ENCODE measurements around the gene C1QTNF6.
A peak's percentile ranks its signal among the peaks of the same experiment; 100 is the strongest.
"Not testable (repeated sequence)": the region's sequence is repeated elsewhere in the genome, so short reads cannot be mapped to it uniquely, and the experiment has no call there.

The C1QTNF6 gene

GRCh38 chr22:37206841-37207821 lies 19.1 kb upstream of the C1QTNF6 start:
- no peak for DNase-seq (ENCODE audit: low read depth)

DNA sequence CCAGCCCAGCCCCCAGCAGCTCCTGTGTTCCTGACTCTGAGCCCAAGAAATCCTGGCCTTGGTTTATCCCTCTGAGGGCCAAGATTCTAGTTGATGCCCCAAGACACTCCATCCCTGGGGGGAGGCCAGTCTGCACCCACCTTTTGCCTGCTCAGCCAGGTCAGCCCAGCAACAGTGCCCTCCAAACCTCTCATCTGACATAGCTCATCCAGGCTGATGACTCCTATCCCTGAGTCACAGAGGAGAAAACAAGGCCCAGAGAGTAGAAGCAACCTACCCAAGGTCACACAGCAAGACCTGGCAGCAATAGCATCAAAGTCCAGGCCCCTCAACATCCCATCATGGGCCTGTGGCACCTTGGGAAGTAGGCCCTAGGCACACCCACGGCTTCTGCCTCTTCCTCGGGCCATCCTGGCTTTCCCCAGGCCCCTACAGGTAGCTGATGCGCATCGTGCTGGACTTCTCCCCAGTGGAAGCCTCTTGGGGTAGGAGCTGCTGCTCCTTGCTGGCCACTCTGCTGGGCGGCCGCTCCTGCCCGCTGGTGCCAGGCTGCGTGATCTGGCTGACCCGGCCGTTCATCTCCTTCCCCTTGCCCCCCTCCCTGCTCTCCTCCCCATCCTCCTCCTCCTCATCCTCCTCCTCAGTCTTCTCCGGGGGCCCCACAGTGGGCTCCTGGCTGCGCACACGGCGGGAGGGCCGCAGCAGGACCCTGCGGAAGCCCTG lies 18.2 kb upstream of the C1QTNF6 start:
- no peak for DNase-seq (ENCODE audit: low read depth)

- no peak for DNase-seq (ENCODE audit: low read depth)
Measured at GRCh38 chr22:37205046-37205445, 17.0 kb upstream of the C1QTNF6 start.

DNA sequence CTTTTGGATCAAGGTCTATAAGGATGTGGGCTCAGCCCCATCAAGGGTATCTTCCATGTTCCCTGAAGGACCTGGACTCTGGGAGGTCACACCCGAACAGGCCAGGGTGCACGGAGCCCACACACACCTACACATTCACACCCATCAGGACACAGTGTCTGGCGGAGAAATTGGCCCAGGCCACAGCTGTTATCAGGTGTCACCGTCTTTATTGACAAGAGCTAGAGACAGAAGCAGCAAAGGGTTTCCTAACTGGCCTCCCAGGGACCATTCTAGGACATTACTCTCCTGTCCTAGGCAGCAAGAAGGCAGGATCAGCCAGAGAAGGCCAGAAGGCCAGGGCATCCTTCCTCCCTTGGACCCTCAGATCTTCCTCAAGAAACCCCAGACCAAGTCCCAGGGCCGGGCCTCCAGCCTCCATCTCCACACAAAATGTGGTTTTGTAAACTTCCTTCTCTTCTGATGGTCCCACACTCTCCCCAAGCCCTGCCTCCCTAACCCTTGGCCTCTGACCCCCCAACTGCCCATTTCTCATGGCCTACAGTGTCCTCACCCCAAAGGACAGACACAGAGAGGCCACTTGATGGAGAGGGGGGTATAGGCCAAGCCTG lies 16.1 kb upstream of the C1QTNF6 start:
- no peak for DNase-seq (ENCODE audit: low read depth)

GRCh38 chr22:37203354-37204044 lies 15.5 kb upstream of the C1QTNF6 start:
- no peak for DNase-seq (ENCODE audit: low read depth)

DNA sequence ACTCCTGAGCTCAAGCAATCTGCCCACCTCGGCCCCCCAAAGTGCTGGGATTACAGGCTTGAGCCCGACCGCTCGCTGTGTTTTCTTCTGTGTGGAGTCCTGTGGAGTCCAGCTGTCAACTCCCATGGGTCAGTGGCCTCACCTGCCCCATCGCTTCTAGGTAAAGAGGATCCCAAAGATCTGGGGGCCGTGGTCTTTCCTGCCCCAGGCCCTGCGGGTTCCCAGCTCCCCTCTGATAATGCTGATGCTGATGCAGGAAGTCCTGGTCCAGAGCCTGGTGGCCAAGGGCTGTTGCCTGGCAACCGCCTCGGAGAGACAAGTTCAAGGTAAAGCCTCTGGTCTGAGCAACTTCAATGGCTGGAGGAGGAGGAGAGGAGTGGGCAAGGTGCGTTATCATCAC lies 14.7 kb upstream of the C1QTNF6 start:
- no peak for DNase-seq (ENCODE audit: low read depth)

GRCh38 chr22:37202001-37202555 lies 14.0 kb upstream of the C1QTNF6 start:
- DNase-seq (ENCODE audit: low read depth) = no peak

DNA sequence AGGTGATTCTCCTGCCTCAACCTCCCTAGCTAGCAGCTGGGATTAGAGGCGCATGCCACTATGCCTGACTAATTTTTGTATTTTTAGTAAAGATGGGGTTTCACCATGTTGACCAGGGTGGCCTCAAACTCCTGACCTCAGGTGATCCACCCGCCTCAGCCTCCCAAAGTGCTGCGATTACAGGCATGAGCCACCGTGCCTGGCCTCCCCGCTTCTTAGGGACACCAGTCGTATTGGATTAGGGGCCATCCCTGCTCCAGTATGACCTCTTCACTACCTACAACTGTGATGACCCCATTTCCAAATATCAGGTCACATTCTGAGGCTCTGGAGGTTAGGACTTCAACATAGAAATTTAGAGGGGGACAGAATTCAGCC lies 13.4 kb upstream of the C1QTNF6 start:
- DNase-seq (ENCODE audit: low read depth) = not testable (repeated sequence)

DNA sequence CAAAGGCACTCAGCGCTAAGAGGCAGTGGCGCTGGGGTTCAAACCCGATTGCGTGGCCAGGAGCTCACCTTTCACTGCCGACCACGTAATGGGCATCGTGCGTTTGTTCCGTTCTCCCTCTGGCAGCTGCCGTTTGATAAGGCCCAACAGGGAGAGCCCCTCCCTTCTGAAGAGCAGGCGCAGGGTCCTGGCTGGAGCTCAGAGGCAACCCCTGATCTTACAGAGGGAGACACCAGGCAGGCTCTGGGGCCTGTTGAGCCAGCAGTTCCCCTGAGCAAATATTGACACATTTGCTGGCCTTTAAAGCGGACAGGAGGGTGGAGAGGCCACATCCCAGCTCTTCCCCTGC lies 11.7 kb upstream of the C1QTNF6 start:
- no peak for DNase-seq (ENCODE audit: low read depth)

GRCh38 chr22:37199103-37199759 lies 11.2 kb upstream of the C1QTNF6 start:
- DNase-seq (ENCODE audit: low read depth) = peak; percentile 94

DNA sequence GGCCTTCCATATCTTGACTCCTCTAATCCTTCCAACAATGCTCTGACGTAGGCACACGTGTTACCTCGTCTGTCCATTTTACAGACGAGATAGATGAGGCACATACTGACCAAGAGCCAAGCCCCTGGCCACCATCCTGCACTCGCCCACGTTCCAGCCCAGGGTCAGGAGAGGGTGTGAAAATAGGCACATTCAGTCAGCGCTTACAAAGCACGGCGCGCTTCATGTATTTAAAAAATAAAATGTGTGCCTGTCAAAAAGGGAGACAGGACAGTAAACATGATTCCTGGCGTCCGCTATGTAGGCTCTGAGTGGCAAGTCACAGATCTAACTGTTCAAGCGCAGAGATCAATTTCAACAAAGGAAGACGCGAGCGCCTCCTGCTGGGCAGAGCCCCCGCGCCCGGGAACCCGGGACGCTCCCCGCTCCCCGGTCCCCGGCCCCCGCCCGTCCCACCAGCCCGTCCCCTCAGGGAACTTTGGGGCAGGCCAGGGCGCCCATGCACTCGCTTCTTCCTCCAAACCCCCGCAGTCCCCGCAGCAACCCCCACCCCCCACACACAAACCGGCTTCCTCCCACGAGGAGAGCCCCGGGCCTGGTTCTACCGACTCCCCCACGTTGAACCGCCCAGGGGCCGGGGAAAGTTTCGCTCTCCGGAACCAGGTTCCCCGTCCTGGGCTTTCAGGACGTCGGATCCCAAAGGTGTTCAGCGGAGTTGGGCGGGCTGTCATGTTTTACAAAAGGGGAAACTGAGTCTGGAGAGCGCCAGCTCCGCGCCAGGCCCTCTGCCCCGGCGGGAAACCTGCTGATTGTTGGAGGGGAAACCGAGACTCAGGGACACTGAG lies 10.4 kb upstream of the C1QTNF6 start:
- DNase-seq (ENCODE audit: low read depth) = peak; percentile 68

DNA sequence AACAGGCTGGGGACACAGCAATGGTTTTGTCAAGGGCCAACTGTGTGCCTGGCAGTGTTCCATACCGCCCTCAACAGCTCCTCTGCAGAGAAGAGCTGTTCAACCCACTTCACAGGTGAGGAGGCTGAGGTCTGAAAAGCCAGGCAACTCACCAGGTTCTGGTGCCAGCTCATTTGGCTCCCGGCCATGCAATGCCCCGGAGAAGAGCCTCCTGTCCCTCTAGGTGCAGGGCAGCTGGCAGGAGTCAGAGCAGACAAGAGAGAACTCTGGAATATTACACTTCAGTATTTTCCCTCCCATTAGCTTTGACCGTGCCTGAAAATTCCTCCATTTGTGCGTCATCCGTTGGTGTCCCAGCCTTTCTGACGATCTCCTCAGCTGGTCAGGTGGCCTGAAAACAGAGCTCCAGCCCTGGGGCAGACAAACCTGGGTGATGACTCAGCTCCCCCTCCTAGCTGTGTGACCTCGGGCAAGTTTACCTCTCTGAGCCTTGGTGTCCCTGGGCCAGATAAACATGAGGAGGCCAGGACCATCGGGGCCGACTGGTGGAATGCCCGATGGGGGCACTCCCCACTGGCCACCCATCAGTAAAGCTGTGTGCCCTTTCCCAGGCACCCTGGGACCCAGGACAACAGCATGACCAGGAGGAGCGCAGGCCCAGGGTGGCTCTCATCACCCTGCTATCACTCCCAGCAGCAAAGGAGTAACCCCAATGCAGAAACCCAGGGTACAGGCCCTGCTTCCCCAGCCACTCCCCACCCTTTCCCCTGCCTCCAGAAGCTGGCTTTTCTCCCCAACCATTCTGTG lies 9.6 kb upstream of the C1QTNF6 start:
- DNase-seq (ENCODE audit: low read depth) = no peak

DNA sequence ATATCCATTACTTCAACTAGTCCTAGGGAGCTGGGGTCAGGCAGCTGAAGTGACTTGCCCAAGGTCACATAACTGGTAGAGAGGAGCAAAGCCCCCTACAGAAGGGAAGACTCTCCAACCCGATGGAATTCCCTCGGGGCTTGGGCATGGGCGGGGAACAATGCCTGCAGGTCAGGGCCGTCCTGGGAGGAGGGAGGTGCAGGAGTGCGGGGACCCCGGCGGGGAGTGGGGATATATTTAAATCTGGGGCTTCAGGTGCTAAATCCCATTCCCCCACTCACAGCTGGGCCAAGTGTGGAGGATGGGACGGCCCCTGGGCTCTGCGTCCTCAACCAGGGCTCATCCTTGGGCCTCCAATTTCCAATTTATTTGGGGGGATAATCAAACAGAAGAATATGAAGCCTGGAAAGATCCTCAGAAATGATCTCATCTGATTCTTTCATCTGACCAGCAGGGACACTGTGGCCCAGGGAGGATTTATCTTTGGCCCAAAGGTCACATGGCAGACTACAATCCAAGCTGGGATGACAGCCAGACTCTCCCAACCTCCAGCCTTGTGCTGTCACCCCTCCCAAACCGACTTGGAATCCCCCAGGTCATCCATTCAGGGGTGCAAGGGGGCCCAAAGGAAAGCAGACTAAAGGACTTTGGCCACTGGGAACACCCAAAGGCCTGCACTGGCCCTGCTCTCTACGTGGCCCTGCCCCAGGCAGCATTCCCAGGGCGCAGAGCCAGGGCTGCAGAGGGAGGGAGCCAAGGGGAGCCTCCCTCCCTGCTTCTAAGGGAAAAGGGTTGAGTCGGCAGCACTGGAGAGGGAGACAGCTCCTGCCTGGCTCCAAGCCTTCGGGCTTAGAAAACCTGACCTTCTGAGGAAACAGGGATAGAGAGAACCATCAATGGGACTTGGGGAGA lies 8.7 kb upstream of the C1QTNF6 start:
- DNase-seq (ENCODE audit: low read depth) = no peak

DNA sequence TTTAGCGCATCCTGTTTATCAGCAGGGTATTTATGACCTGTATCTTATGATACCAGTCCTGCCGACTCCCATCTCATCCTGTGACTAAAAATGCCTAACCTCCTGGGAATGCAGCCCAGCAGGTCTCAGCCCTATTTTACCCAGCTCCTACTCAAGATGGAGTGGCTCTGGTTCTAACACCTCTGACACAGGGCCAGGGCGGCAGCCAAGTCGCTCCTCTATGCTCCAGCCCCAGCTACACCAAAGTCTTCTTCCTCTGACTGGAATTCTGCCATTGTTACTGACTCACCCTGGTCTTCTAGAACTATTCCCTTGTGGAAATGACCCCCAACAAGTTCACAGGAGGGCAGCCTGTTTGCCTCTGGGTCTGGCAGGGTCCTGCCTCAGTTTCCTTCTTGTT lies 7.9 kb upstream of the C1QTNF6 start:
- DNase-seq (ENCODE audit: low read depth) = no peak

- DNase-seq (ENCODE audit: low read depth) = no peak
Measured at GRCh38 chr22:37194750-37195149, 6.7 kb upstream of the C1QTNF6 start.

DNA sequence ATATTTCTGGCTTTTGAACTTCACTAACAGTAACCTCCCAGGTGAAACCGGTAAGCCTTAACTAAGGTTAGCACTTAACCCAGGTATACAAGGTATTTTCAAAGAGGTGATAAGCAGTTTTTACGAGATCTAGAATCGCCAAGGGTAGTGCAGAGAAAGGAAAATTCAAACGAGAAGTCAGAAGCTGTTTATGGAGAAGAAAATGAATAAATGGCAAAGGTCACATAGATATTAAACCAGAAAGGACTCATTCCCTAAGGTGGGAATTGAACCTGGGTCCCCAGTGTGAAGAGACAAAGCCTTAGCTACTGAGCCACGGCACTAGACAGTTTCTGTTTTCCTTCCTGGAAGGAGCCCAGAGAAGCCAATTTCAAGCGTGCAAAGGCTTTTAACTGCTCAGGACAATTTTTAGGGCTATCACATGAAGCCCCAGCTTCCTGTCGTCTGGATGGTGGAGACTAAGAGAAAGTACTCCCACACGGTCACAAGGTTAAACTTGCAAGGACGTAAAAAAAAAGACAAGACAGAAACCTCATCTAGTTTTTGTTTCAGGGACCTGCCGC lies 5.7 kb upstream of the C1QTNF6 start:
- no peak for DNase-seq (ENCODE audit: low read depth)

DNA sequence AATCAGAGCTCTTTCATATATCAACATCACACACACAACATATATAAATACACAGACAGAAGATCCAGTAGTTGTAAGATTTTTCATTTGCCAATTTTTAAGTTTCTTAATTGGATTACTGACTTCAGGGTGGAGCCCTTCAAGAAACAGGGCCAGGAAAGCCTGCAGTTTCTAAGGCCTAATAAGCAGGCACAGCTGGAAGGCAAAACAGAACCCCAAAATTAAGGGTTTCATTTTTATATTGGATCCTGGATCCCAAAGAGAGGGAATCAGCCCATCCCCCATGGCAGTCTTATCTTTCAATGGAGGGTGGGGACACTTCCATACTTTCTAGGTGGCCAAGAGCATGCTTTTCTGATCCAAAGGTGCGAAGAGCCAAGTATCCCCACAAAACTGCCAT lies 4.7 kb upstream of the C1QTNF6 start:
- no peak for DNase-seq (ENCODE audit: low read depth)

DNA sequence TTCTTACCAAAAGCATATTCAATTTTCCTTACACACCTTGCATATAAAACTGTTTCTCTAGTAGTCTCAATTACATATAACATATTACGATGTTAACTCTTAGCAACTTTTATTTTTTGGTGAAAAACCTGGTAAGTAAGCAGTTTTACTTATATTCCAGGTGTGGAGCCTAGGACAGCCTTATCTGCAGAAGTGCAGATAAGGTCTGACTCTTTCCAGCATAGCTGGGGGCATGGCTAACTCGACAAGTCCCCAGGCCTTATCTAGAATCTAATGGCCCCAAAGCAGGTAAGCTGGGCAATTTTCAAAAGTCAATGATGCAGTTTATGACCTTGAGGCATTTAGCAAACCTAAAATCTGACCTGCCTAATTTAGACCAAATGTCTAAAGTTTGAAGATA lies 4.2 kb upstream of the C1QTNF6 start:
- DNase-seq (ENCODE audit: low read depth) = no peak
